HG03159 (cell line): ENCODE results near the gene PDGFC.

Experiments
- ATAC-seq: cut with Tn5 transposase; IDR thresholded peaks from one replicate; pipeline ENCODE4 v1.9.1; 2021; ENCODE audit warnings: mild to moderate bottlenecking, moderate library complexity; ENCODE audit not compliant: unreplicated experiment

Gene PDGFC

GRCh38 chr4:156786713-156787112, 184.9 kb downstream of the PDGFC start:
- no peak for ATAC-seq

GRCh38 chr4:156784970-156785369, 186.6 kb downstream of the PDGFC start:
- no peak for ATAC-seq

GRCh38 chr4:156783966-156784365, 187.6 kb downstream of the PDGFC start:
- no peak for ATAC-seq

- ATAC-seq = no peak
These were observed 189.1 kb downstream of the PDGFC start for GRCh38 chr4:156782491-156782890.

GRCh38 chr4:156781852-156782251, 189.7 kb downstream of the PDGFC start:
- no peak for ATAC-seq

GRCh38 chr4:156779774-156780173, 191.8 kb downstream of the PDGFC start:
- no peak for ATAC-seq

- no peak for ATAC-seq
These were observed 192.6 kb downstream of the PDGFC start for GRCh38 chr4:156779042-156779441.

- no peak for ATAC-seq
These were observed 193.0 kb downstream of the PDGFC start for GRCh38 chr4:156778606-156779005.

- ATAC-seq = no peak
These were observed 193.5 kb downstream of the PDGFC start for GRCh38 chr4:156778093-156778492.

- no peak for ATAC-seq
These were observed 195.8 kb downstream of the PDGFC start for GRCh38 chr4:156775813-156776212.

- ATAC-seq = no peak
These were observed 197.2 kb downstream of the PDGFC start for GRCh38 chr4:156774422-156774821.

- no peak for ATAC-seq
These were observed 197.8 kb downstream of the PDGFC start for GRCh38 chr4:156773648-156774357.

- ATAC-seq = no peak
These were observed 200.3 kb downstream of the PDGFC start for GRCh38 chr4:156771171-156771837.

GRCh38 chr4:156770140-156770539, 201.5 kb downstream of the PDGFC start:
- no peak for ATAC-seq

GRCh38 chr4:156767911-156768415, 203.6 kb downstream of the PDGFC start:
- ATAC-seq = no peak

GRCh38 chr4:156766846-156767245, 204.8 kb downstream of the PDGFC start:
- no peak for ATAC-seq

GRCh38 chr4:156765277-156765676, 206.3 kb downstream of the PDGFC start:
- ATAC-seq = no peak

GRCh38 chr4:156764846-156765245, 206.8 kb downstream of the PDGFC start:
- ATAC-seq = no peak

- ATAC-seq = no peak
These were observed 207.5 kb downstream of the PDGFC start for GRCh38 chr4:156764145-156764544.

GRCh38 chr4:156763511-156763910, 208.1 kb downstream of the PDGFC start:
- no peak for ATAC-seq

- ATAC-seq = no peak
These were observed 208.7 kb downstream of the PDGFC start for GRCh38 chr4:156762851-156763250.

GRCh38 chr4:156756118-156756517, 215.5 kb downstream of the PDGFC start:
- no peak for ATAC-seq
